Stomach (tissue), 4 donors: Measurements from ENCODE around the gene ASIC2.

Source experiments
- CTCF ChIP-seq, 7 experiments: fragments of 450-650 bp in 4 of 7; fragments of 200-600 bp in 3 of 7; sonication (generic) in 3 of 7; IDR thresholded peaks; one replicate each; pipeline ENCODE4 v1.5.1; 2016 to 2019; ENCODE audit warnings: antibody characterized with exemption in 7 of 7, control low read depth in 2 of 7, mild to moderate bottlenecking in 1 of 7
- POLR2A ChIP-seq, 4 donors: fragments of 450-650 bp; IDR thresholded peaks; one replicate each; pipeline ENCODE4 v1.6.1; 2016; ENCODE audit warnings: antibody characterized with exemption in 4 of 4, control low read depth in 2 of 4, mild to moderate bottlenecking in 1 of 4, moderate library complexity in 1 of 4
- POLR2AphosphoS5 ChIP-seq, 3 donors: sonication (generic); formaldehyde crosslinking; IDR thresholded peaks; one replicate each; pipeline ENCODE4 v1.6.1; 2016; ENCODE audit warnings: antibody characterized with exemption in 3 of 3

- no peak for TF ChIP-seq POLR2A (IDR thresholded peaks at IDR 0.05)
- no peak for TF ChIP-seq CTCF (IDR thresholded peaks at IDR 0.05)
- no peak for TF ChIP-seq POLR2AphosphoS5 (IDR thresholded peaks at IDR 0.05)
These were observed 248.3 kb downstream of the ASIC2 start for GRCh38 chr17:33044771-33045170.
